GM12864 (cell line): ENCODE measurements around the gene BMPR2.

ENCODE experiments used
- DNase-seq: peaks from one replicate; pipeline ENCODE4 v3.0.0-alpha.2; 2011; ENCODE audit warnings: low read depth
- H3K4me3 ChIP-seq: 2 replicates; pipeline ENCODE4 v1.5.1; 2011; ENCODE audit warnings: mild to moderate bottlenecking, low read depth, low read length, control low read depth
- CTCF ChIP-seq: IDR thresholded peaks from 2 replicates; pipeline ENCODE4 v1.5.1; 2011; ENCODE audit warnings: low read depth, mild to moderate bottlenecking, moderate library complexity, low read length, control low read depth, inconsistent platforms; ENCODE audit errors: missing control alignments

The BMPR2 gene

GRCh38 chr2:202508686-202509085 is 132.6 kb downstream of the BMPR2 start:
- H3K4me3 ChIP-seq, result no peak overlapping the region
- TF ChIP-seq CTCF, result no peak
- no peak for DNase-seq

- H3K4me3 ChIP-seq, result no peak overlapping the region
- no peak for DNase-seq
- no peak for TF ChIP-seq CTCF
Observed at GRCh38 chr2:202510911-202511310, 134.8 kb downstream of the BMPR2 start.

- no peak overlapping the region for H3K4me3 ChIP-seq
- DNase-seq, result no peak
- no peak for TF ChIP-seq CTCF
Observed at GRCh38 chr2:202512176-202512575, 136.0 kb downstream of the BMPR2 start.

- no peak for TF ChIP-seq CTCF
- DNase-seq, result no peak
Observed at GRCh38 chr2:202514732-202515131, 138.6 kb downstream of the BMPR2 start.

GRCh38 chr2:202519453-202519852 is 143.3 kb downstream of the BMPR2 start:
- TF ChIP-seq CTCF, result no peak
- no peak for DNase-seq
- no peak overlapping the region for H3K4me3 ChIP-seq

More at GRCh38 chr2:202514732-202515131, 138.6 kb downstream of the BMPR2 start:
- H3K4me3 ChIP-seq, result no peak overlapping the region

- no peak overlapping the region for H3K4me3 ChIP-seq
- no peak for DNase-seq
- no peak for TF ChIP-seq CTCF
Observed at GRCh38 chr2:202521470-202521869, 145.3 kb downstream of the BMPR2 start.

- TF ChIP-seq CTCF, result no peak
- no peak for DNase-seq
- H3K4me3 ChIP-seq, result no peak overlapping the region
Observed at GRCh38 chr2:202529389-202529788, 153.3 kb downstream of the BMPR2 start.
